Stimulated activated naive B cell treated with anti-CD40 and anti-IgM and Interleukin-4, amounts not matched to agents 10 μg/mL and 1 μg/mL and 100 μg/mL, for 72 hours (primary cell): ENCODE data around the gene SSH3.
"Not testable (repeated sequence)": the region's sequence is repeated elsewhere in the genome, so short reads cannot be mapped to it uniquely, and the experiment has no call there.

Experiments
- ATAC-seq, 2 donors: fragments of 150-1000 bp; cut with Tn5 transposase; replicated peaks; 2 replicates each; pipeline ENCODE4 v1.10.0; 2021; ENCODE audit warnings: moderate library complexity in 1 of 2
- DNase-seq: peaks from one replicate; pipeline ENCODE4 v3.0.0; 2021
- H3K27ac Mint-ChIP-seq: one replicate; pipeline ENCODE4 v1.8.0; 2022; ENCODE audit warnings: mild to moderate bottlenecking, mixed read lengths
- H3K27me3 Mint-ChIP-seq, 2 donors: one replicate each; pipeline ENCODE4 v1.8.0; 2022; ENCODE audit warnings: mixed read lengths in 2 of 2
- H3K36me3 Mint-ChIP-seq, 2 donors: one replicate each; pipeline ENCODE4 v1.8.0; 2022; ENCODE audit warnings: mixed read lengths in 2 of 2, mild to moderate bottlenecking in 1 of 2
- H3K4me1 Mint-ChIP-seq, 2 donors: one replicate each; pipeline ENCODE4 v1.8.0; 2022; ENCODE audit warnings: mixed read lengths in 2 of 2, mild to moderate bottlenecking in 1 of 2
- H3K4me3 Mint-ChIP-seq, 2 donors: one replicate each; pipeline ENCODE4 v1.8.0; 2022; ENCODE audit warnings: mild to moderate bottlenecking in 2 of 2, mixed read lengths in 2 of 2, moderate library complexity in 1 of 2
- H3K9me3 Mint-ChIP-seq, 2 donors: one replicate each; pipeline ENCODE4 v1.8.0; 2022; ENCODE audit warnings: mixed read lengths in 2 of 2, mild to moderate bottlenecking in 1 of 2

Gene SSH3

DNA sequence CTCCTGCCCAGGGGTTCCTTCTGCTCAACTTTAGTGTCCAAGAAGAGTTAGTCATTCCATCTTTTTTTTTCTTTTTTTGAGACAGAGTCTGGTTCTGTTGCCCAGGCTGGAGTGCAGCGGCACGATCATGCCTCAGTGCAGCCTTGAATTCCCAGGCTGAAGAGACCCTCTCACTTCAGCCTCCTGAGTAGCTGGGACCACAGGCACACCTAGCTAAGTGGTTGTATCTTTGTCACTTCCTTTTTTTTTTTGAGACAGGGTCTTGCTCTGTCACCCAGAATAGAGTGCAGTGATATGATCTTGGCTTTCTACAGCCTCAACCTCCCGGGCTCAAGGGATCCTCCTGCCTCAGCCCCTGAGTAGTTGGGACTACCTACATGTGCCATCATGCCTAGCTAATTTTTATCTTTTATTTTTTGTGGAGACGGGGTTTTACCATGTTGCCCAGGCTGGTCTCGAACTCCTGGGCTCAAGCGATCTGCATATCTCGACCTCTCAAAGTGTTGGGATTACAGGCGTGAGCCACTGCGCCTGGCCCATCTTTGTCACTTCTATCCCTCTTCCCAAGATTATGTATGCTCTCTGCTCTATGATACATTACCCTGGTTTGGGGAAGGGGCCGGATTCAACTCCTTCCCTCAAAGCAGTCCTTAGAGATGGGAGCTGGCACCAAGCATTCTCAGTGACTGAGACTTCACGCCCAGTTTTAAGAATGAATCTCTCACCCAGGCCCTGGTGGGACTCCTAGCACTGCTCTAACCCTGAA, 10.0 kb downstream of the SSH3 start:
- H3K27ac Mint-ChIP-seq: peak overlapping the region; percentile 84
- no peak overlapping the region for H3K4me3 Mint-ChIP-seq

DNA sequence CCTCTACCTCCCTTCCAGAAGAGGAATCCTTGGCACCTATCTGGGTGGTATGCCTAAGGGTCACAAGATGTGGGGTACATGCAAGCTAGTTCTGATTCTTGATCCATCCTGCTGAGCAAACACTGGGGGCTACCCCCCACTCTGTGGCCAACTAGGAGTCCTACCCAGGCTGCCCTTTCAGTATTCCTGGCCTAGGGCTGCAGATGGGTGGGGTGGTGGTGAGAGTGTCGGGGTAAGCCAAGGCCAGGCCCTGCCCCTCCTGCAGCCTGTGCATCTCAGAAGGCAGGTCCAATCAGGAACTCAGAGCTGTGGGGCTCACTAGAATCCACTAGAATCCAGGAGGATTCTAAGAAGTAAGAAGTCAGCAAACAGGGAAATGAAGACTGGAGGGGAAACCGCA, 10.9 kb downstream of the SSH3 start:
- Mint-ChIP-seq H3K4me3 (no peak overlapping the region), H3K27ac (peak overlapping the region; percentile 0), H3K36me3 (peaks cover 0 to 3% of the 10 kb centered on the region in 2 donors), H3K9me3 (no peaks in the 10 kb centered on the region), H3K4me1 (peaks cover 27 to 29% of the 10 kb centered on the region in 2 donors), H3K27me3 (no peaks in the 10 kb centered on the region)
- no peak for DNase-seq
- no peak for ATAC-seq

More for the DNA sequence above, 10.0 kb downstream of the SSH3 start:
- ATAC-seq (no peak), DNase-seq (no peak)
- H3K27me3 Mint-ChIP-seq: no peaks in the 10 kb centered on the region
- peaks cover 0 to 3% of the 10 kb centered on the region in 2 donors for H3K36me3 Mint-ChIP-seq
- H3K4me1 Mint-ChIP-seq: peaks cover 21 to 22% of the 10 kb centered on the region in 2 donors
- no peaks in the 10 kb centered on the region for H3K9me3 Mint-ChIP-seq

DNA sequence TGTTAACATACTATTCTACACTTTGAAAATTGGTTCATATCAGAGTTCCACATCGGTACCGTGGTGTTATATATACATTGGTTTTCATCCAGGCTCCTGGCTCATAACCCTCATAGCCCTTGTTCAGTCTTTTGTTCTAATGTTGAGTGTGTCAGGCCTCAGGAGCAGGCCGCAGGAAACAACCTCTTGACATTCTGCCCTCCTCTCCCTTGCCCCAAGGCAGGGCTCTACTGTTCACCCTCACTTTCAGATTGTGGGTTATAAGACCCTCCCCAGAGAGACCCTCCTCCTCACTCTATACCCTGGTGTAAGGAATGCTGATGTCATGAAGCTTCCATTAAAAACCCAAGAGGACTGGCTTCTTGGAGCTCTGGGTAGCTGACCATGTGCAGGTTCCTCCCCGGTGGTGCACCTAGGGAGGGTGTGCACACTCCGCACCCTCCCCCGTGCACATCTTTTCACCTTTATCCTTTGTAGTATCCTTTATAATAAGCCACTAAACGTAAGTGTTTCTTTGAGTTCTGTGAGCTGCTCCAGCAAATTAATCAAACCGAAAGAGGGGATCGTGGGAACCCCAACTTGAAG, 12.1 kb downstream of the SSH3 start:
- Mint-ChIP-seq H3K9me3 (no peaks in the 10 kb centered on the region), H3K4me3 (peak overlapping the region; percentile 8 to 36), H3K36me3 (peaks cover 0 to 3% of the 10 kb centered on the region in 2 donors), H3K27me3 (no peaks in the 10 kb centered on the region), H3K27ac (peak overlapping the region; percentile 14), H3K4me1 (peaks cover 27 to 32% of the 10 kb centered on the region in 2 donors)
- no peak for DNase-seq
- ATAC-seq: no peak

DNA sequence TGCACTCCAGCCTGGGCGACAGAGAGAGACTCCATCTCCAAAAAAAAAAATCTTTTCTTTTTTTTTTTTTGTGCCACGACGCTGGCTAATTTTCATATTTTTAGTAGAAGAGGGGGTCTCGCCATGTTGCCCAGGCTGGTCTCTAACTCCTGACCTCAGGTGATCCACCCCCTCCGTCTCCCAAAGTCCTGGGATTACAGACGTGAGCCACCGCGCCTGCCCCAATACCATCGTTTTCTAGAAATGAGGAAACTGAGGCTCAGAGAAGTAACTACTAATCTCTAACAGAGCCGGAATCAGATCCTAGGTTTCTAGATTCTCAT, 13.5 kb downstream of the SSH3 start:
- Mint-ChIP-seq H3K9me3 (no peaks in the 10 kb centered on the region), H3K27ac (peak overlapping the region; percentile 96), H3K36me3 (no peaks in the 10 kb centered on the region), H3K4me3 (peak overlapping the region; percentile 85 to 96), H3K4me1 (peaks cover 29 to 39% of the 10 kb centered on the region in 2 donors), H3K27me3 (no peaks in the 10 kb centered on the region)
- no peak for ATAC-seq
- no peak for DNase-seq

DNA sequence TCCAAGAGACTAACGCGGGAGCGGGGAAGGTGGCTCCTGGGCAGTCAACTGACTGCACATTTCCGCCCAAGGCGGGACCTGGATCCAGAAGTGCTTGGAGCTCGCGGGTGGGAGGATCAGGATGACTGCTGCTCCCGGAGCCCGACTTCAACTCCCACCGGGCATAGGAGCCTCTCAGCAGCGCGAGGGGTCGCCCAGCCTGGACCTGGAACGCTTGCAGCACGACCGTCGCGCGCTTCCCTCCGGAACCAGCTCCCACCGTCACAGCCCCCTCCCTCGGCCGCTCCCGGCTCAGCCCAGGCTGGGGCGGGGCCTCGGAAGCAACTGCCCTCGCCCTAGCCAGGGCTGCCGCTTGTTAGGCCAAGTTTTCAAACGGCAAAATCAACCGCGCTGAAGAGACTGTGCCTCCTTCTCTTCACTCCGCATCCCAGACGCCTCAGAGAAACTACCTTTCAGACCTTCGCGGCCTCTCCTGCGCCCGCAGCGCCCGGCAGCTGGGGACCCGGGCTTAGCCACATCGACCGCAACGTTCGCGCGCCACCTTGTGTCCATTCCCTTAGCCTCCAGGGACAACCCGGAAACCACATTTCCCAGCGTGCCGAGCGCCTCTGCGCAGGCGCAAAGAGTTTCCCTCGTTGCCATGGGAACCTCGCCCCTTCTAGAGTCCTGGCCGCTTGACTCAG, 14.0 kb downstream of the SSH3 start:
- DNase-seq (peak; percentile 95), ATAC-seq (peak; percentile 81 to 89)
- Mint-ChIP-seq H3K4me1 (peaks cover 26 to 41% of the 10 kb centered on the region in 2 donors), H3K4me3 (peak overlapping the region; percentile 85 to 96), H3K36me3 (no peaks in the 10 kb centered on the region), H3K9me3 (no peaks in the 10 kb centered on the region), H3K27ac (peak overlapping the region; percentile 96), H3K27me3 (no peaks in the 10 kb centered on the region)

DNA sequence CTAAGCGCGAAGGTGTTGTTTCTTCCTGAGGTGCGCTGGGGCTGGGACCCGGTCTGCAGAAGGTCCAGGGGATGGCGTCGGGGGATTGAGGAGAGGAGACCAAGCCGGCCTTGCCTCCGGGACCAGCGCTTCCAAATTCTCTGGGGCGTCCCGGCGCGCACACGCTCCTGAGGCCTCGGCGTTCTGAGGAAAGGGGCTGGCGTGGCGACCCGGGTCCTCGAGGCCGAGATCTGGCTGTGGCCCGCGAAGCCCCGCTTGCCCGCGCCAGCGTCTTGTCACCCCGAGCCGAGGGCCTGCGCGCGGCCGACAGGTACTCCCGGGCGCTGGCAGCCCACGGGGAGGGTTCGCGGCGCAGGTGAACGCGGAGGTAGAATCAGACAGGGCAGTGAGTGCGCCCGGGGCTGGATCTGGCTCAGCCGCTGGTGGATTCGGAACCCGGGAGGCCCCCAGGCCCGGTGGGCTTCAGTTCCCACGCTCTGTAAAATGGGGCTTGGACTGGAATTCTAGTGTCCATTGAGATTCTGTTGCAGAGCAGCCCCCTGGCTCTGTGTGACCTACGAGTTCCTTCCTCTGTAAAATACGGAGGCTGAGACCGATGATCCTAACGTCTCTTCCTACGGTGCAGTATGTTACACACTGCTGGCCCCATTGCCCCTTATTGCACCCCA, 14.7 kb downstream of the SSH3 start:
- ATAC-seq (peak; percentile 30 to 33), DNase-seq (no peak)
- H3K27ac Mint-ChIP-seq: peak overlapping the region; percentile 96
- H3K4me3 Mint-ChIP-seq: peak overlapping the region; percentile 85 to 96
- H3K36me3 Mint-ChIP-seq: no peaks in the 10 kb centered on the region
- no peaks in the 10 kb centered on the region for H3K27me3 Mint-ChIP-seq
- no peaks in the 10 kb centered on the region for H3K9me3 Mint-ChIP-seq
- H3K4me1 Mint-ChIP-seq: peaks cover 20 to 40% of the 10 kb centered on the region in 2 donors

DNA sequence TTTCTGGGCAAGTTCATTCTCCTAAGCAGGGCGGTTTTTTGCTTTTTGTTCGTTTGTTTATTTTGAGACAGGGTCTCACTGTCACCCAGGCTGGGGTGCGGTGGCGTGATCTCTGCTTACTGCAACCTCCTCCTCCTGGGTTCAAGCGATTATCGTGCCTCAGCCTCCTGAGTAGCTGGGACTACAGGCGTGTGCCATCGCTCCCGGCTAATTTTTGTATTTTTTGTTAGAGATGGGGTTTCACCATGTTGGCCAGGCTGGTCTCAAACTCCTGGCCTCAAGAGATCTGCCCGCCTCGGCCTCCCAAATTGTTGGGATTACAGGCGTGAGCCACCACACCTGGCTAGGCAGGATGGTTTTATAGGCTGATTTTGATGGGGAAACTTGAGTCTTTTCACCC, 15.5 kb downstream of the SSH3 start:
- peak overlapping the region; percentile 52 for H3K27ac Mint-ChIP-seq
- not testable (repeated sequence) for DNase-seq, H3K27me3 Mint-ChIP-seq, H3K36me3 Mint-ChIP-seq, ATAC-seq, H3K9me3 Mint-ChIP-seq
- peak overlapping the region in 1 of 2 donors; percentile 96 for H3K4me3 Mint-ChIP-seq
- peaks cover 15 to 34% of the 10 kb centered on the region in 2 donors for H3K4me1 Mint-ChIP-seq

DNA sequence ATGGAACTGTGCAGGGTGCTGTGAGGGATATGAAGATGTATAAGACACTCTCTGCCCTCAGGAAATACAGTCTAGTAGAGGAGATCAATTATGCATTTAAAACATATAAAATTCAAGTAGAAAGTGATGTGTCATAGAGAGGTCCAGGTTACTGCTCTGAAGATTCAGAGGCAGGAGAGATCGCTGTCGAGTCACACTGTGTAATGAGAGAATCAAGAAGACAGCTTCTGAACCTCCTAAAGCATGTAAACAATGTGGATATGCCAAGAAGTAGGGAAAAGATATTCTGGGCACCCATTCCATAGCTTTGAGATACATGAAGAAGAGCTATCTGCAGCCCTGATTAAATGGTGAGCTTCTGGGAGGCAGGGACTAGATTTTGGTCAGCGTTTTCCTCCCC, 16.7 kb downstream of the SSH3 start:
- ATAC-seq: no peak
- Mint-ChIP-seq H3K27ac (no peak overlapping the region), H3K36me3 (peaks cover 0 to 2% of the 10 kb centered on the region in 2 donors), H3K9me3 (no peaks in the 10 kb centered on the region), H3K4me3 (no peak overlapping the region), H3K27me3 (no peaks in the 10 kb centered on the region), H3K4me1 (peaks cover 12 to 34% of the 10 kb centered on the region in 2 donors)
- DNase-seq: no peak

DNA sequence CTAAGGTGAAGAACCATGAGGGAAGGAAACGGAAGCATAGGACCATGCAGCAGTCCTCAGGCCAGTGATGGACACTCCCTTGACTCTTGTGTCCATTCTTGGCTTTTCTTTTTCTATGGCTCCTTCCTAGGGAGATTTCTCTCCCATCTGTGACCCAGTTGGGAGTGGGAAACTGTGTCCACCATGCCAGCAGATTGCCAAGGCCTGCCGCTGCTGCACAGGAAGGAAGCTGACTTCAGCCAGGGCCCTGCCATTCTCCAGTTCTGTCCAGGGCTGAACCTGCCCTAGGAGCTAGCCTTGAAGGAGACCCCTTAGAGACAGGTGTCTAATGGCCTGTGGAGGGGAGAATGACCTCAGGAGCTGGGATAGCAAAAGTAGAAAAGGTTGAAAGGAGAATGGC, 17.4 kb downstream of the SSH3 start:
- Mint-ChIP-seq H3K27me3 (no peaks in the 10 kb centered on the region), H3K4me3 (no peak overlapping the region), H3K9me3 (no peaks in the 10 kb centered on the region), H3K27ac (no peak overlapping the region), H3K36me3 (peaks cover 0 to 2% of the 10 kb centered on the region in 2 donors), H3K4me1 (peaks cover 10 to 34% of the 10 kb centered on the region in 2 donors)
- ATAC-seq: no peak
- DNase-seq: no peak

DNA sequence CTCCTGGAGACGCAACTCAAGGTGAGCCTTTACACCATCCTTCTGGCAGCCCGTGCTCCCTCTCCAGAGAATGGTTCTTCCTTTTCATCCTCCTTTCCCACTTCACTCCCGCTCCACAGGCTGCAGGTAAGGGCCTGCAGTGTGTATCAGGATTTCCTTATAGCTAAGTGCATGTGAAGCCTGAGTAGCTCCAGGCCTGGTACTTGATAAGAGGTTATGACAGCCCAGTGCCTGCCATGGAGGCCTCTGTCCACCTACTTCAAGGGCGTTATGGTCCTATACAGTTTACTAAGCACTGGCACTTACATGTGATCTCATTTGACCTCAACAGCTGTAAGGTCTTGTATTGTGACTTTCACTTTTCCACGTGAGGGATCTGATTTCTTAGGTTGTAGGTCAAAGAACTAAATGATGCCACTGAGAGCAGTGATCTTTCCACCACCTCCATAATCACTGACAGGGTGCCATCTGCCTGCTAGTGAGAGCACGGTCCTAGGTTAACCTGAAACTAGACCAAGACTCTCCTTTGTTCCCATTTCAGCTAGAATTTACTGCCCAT, 18.1 kb downstream of the SSH3 start:
- H3K9me3 Mint-ChIP-seq: no peaks in the 10 kb centered on the region
- H3K4me1 Mint-ChIP-seq: peaks cover 10 to 34% of the 10 kb centered on the region in 2 donors
- peaks cover 0 to 4% of the 10 kb centered on the region in 2 donors for H3K36me3 Mint-ChIP-seq
- no peak overlapping the region for H3K4me3 Mint-ChIP-seq
- ATAC-seq: no peak
- no peak overlapping the region for H3K27ac Mint-ChIP-seq
- H3K27me3 Mint-ChIP-seq: no peaks in the 10 kb centered on the region
- no peak for DNase-seq

DNA sequence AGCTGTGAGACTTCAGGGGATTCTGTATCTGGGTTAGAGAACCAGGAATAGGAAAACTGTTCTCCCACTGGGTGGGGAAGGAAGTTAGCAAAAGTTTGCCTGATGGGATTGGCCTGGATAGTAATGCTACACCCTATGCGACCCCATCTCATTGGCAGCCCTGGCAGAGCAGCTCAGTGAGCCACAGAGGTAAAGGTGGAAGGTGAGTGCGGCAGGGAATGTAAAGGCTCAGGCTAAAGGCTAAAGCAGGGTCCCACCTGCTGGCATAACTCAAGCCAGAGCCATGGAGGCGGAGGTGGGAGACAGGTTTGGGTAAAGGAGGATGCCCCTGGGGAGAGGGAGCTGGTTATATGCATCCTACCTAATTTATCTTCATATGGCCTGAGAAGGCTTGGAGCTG, 18.7 kb downstream of the SSH3 start:
- ATAC-seq (no peak), DNase-seq (no peak)
- H3K36me3 Mint-ChIP-seq: peaks cover 0 to 4% of the 10 kb centered on the region in 2 donors
- no peak overlapping the region for H3K4me3 Mint-ChIP-seq
- H3K9me3 Mint-ChIP-seq: no peaks in the 10 kb centered on the region
- no peaks in the 10 kb centered on the region for H3K27me3 Mint-ChIP-seq
- H3K27ac Mint-ChIP-seq: no peak overlapping the region
- peaks cover 10 to 34% of the 10 kb centered on the region in 2 donors for H3K4me1 Mint-ChIP-seq

DNA sequence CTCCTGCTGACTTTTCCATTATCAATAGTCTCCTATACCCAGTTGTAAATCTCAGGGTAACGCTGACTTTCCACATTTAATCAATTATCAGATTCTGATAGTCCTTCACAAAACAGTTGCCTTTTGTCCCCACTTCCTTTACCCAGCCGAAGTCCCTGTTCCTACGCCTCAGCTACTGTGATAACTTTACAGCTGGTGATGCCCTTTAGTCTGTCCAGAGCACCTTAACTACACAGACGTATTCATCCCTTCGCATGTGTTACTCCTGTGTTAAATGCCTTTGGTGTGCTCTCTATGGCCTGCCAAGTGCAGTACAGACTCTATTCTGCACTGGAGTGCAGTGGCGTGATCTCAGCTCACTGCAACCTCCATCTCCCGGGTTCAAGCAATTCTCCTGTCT, 20.2 kb downstream of the SSH3 start:
- H3K27ac Mint-ChIP-seq: no peak overlapping the region
- peaks cover 0 to 4% of the 10 kb centered on the region in 2 donors for H3K36me3 Mint-ChIP-seq
- no peaks in the 10 kb centered on the region for H3K27me3 Mint-ChIP-seq
- ATAC-seq (no peak), DNase-seq (no peak)
- H3K9me3 Mint-ChIP-seq: no peaks in the 10 kb centered on the region
- no peak overlapping the region for H3K4me3 Mint-ChIP-seq
- peaks cover 7 to 30% of the 10 kb centered on the region in 2 donors for H3K4me1 Mint-ChIP-seq

DNA sequence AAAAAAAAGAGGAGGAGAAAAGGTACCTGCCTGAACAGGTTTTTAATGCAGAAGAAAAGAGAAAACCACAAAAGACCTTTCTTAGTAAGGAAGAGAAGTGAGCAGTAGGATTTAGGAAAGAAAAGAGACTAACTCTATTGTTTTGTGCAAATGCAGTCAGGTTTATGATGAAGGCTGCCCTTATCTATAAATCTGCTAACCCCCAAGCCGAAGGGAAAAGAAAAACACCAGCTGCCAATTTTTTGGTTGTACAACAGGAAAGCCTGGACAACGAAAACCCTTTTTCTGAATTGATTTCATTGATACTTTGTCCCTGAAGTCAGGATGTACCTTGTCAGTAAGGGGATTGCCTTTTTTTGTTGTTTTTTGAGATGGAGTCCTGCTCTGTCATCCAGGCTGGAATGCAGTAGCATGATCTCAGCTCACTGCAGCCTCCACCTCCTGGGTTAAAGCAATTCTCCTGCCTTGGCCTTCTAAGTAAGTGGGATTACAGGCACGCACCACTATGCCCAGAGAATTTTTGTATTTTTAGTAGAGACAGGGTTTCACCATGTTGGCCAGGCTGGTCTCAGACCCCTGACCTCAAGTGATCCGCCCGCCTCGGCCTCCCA, 28.9 kb downstream of the SSH3 start:
- Mint-ChIP-seq H3K27me3 (no peaks in the 10 kb centered on the region), H3K9me3 (no peaks in the 10 kb centered on the region), H3K36me3 (peaks cover 0 to 8% of the 10 kb centered on the region in 2 donors), H3K27ac (no peak overlapping the region), H3K4me1 (peaks cover 3 to 4% of the 10 kb centered on the region in 2 donors), H3K4me3 (no peak overlapping the region)
- ATAC-seq (no peak), DNase-seq (no peak)

DNA sequence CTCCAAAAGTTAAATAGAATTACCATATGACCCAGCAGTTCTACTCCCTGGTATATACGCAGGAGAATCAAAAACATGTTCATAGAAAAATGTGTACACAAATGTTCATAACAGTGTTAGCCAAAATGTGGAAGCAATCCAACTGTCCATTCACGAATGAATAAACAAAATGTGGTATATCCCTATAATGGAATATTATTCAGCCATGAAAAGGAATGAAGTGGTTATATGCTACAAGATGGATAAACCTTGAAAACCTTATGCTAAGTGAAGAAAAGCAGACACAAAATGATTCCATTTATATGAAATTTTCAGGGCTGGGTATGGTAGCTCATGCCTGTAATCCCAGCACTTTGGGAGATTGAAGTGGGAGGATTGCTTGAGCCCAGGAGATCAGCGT, 33.9 kb downstream of the SSH3 start:
- Mint-ChIP-seq H3K9me3 (no peaks in the 10 kb centered on the region), H3K27ac (no peak overlapping the region), H3K4me1 (peaks cover 1 to 4% of the 10 kb centered on the region in 2 donors), H3K4me3 (no peak overlapping the region), H3K36me3 (peaks cover 0 to 12% of the 10 kb centered on the region in 2 donors), H3K27me3 (no peaks in the 10 kb centered on the region)
- DNase-seq: no peak
- no peak for ATAC-seq
